ENCODE data around the gene DNM1. TPM values are rescaled to one million over a fixed set of nuclear protein-coding genes. Genes with fewer than 3 reads are reported as not detected.

The DNM1 gene
- total RNA-seq, 2 donors from 2014 or later: 13.0 to 29.0 TPM

DNA sequence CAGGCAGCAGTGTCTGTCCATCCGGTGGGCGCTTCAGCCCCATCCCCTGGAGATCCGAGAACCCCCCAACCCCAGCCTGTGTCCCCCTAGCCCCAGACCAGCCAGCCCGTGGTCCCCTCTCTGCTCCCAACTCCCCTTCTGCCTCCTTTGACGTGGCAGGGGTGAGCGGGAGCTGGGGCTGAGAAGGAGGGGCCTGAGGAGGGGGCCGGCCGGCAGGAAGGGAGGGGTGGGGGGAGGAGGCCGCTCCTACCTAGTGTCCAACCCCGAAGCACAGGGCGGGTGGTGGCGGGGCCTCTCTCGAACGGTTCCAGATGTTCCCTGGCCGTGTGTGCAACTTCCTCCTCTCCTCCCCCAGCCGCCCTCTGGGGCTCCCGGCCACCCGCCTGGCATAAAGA is 41.7 kb downstream of the DNM1 start:
- DNase-seq (peak in 3 of 4 donors; percentile 35 to 62 (median 47)), ATAC-seq (peak; percentile 47)
- no peak overlapping the region for H3K4me3 ChIP-seq
- H3K36me3 ChIP-seq (replicated peaks in 1 of 2; ENCODE audit: insufficient read depth in 1 of 2, low read depth in 2 of 2): no peaks in the 10 kb centered on the region
- no peaks in the 10 kb centered on the region for H3K9me3 ChIP-seq
- 20 to 32% methylated on average over 1 to 16 of the region's 18 CpGs for WGBS, 2 donors
- TF ChIP-seq, protein P1, sequence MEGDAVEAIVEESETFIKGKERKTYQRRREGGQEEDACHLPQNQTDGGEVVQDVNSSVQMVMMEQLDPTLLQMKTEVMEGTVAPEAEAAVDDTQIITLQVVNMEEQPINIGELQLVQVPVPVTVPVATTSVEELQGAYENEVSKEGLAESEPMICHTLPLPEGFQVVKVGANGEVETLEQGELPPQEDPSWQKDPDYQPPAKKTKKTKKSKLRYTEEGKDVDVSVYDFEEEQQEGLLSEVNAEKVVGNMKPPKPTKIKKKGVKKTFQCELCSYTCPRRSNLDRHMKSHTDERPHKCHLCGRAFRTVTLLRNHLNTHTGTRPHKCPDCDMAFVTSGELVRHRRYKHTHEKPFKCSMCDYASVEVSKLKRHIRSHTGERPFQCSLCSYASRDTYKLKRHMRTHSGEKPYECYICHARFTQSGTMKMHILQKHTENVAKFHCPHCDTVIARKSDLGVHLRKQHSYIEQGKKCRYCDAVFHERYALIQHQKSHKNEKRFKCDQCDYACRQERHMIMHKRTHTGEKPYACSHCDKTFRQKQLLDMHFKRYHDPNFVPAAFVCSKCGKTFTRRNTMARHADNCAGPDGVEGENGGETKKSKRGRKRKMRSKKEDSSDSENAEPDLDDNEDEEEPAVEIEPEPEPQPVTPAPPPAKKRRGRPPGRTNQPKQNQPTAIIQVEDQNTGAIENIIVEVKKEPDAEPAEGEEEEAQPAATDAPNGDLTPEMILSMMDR (IDR thresholded peaks at IDR 0.05): no peak
- TF ChIP-seq POLR2A (IDR thresholded peaks at IDR 0.05): peak in 1 of 3 donors; percentile 24
- intact Hi-C loops (cut with DNase I): no loop called here
- H3K4me1 ChIP-seq: peaks cover 2% of the 10 kb centered on the region
- H3K27ac ChIP-seq: no peak overlapping the region
- no peaks in the 10 kb centered on the region for H3K27me3 ChIP-seq

DNA sequence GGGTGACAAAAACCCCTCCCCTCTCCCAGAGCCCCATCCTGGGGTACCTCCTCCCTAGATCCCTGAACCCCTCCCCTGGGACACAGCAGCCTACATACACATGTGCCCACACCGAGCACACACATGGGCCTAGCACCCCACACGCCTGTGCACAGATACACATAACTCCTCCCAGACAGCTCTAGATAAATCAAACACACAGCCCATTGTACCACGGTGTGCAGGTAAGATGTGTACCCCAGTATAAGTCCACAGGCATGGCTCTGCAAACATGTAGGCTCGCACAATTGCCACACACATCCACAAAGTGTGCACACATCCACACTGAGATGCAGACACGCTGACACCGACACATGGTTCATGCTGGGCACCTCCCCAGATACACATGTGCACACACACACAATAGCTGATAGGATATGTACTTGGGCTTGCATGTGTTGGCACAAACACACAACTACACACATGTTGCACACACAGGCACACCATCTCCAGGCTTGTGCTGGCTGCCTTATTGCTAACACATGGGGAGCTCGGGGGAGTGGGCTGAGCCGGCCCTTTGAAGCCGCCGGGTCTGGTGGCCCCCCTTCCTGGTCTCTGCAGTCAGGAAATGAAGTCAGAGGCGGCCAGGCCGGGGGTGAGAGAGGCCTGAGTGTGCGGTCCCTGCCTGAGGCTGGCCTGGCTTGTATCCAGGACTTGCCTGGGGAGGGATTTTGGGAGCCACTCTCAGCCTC is 42.4 kb downstream of the DNM1 start:
- TF ChIP-seq POLR2A (IDR thresholded peaks at IDR 0.05): no peak
- TF ChIP-seq, protein P1 (IDR thresholded peaks at IDR 0.05): no peak
- H3K9me3 ChIP-seq: no peaks in the 10 kb centered on the region
- intact Hi-C loops (cut with DNase I): no loop called here
- DNase-seq (peak in 1 of 4 donors; percentile 23), ATAC-seq (no peak)
- no peaks in the 10 kb centered on the region for H3K27me3 ChIP-seq
- H3K4me3 ChIP-seq: no peak overlapping the region
- H3K4me1 ChIP-seq: peaks cover 7% of the 10 kb centered on the region
- no peaks in the 10 kb centered on the region for H3K36me3 ChIP-seq (replicated peaks in 1 of 2; ENCODE audit: insufficient read depth in 1 of 2, low read depth in 2 of 2)
- 60 to 67% methylated on average over 4 to 13 of the region's 13 CpGs for WGBS, 2 donors
- no peak overlapping the region for H3K27ac ChIP-seq

DNA sequence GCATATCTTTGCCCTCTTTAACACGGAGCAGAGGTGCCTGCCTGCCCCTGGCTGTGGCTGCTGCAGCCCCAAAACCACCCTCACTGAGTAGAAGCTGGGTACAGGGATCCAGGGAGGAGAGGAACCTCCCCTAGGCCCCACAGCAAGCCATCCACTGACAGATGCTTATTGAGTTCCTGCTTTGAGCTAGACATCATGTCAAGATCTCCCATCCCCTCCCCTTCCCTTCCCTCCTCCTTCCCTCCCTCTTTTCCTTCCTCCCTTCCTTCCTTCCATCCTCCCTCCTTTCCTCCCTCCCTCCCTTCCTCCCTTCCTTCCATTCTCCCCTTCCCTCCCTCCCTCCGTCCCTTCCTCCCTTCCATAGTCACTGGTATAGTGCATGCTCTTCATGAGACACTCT is 43.3 kb downstream of the DNM1 start:
- 65 to 75% methylated on average over 2 of the region's 2 CpGs for WGBS, 2 donors
- no peaks in the 10 kb centered on the region for H3K36me3 ChIP-seq (replicated peaks in 1 of 2; ENCODE audit: insufficient read depth in 1 of 2, low read depth in 2 of 2)
- intact Hi-C loops (cut with DNase I): no loop called here
- no peak for ATAC-seq
- H3K4me3 ChIP-seq: no peak overlapping the region
- no peak overlapping the region for H3K27ac ChIP-seq
- DNase-seq: no peak
- H3K27me3 ChIP-seq: no peaks in the 10 kb centered on the region
- TF ChIP-seq, protein P1 (IDR thresholded peaks at IDR 0.05): no peak
- no peak for TF ChIP-seq POLR2A (IDR thresholded peaks at IDR 0.05)
- H3K9me3 ChIP-seq: no peaks in the 10 kb centered on the region
- H3K4me1 ChIP-seq: peaks cover 15% of the 10 kb centered on the region

DNA sequence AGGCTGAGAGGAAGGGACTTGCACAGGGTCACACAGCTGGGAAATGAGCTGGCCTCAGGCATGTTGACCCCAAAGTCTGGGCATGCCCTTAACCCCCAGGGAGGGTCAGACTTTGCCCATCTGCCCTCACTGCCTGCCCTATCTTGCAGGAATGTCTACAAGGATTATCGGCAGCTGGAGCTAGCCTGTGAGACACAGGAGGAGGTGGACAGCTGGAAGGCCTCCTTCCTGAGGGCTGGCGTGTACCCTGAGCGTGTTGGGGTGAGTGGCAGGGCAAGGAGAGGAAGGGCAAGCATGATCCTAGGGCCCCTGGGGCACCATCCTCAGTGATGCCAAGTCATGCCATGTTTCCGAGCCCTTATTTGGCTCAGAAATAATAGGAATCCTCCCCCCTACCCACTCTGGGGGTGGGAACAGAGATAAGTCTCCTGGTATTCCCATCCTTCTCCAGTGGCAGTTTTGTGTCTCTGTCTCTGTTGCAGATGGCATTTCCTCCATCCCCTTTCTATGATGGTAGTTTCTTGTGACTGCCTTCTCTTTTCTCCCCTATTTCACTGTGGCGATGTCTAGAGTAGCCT is 44.1 kb downstream of the DNM1 start:
- Histone ChIP-seq H3K9me3 (no peaks in the 10 kb centered on the region), H3K27me3 (no peaks in the 10 kb centered on the region), H3K4me1 (peaks cover 15% of the 10 kb centered on the region), H3K4me3 (no peak overlapping the region), H3K27ac (no peak overlapping the region), H3K36me3 (replicated peaks in 1 of 2; ENCODE audit: insufficient read depth in 1 of 2, low read depth in 2 of 2) (no peaks in the 10 kb centered on the region)
- ATAC-seq (no peak), DNase-seq (no peak)
- intact Hi-C loops (cut with DNase I): no loop called here
- no peak for TF ChIP-seq POLR2A (IDR thresholded peaks at IDR 0.05)
- TF ChIP-seq, protein P1 (IDR thresholded peaks at IDR 0.05): no peak
- WGBS, 2 donors: 84 to 88% methylated on average over 5 of the region's 5 CpGs

DNA sequence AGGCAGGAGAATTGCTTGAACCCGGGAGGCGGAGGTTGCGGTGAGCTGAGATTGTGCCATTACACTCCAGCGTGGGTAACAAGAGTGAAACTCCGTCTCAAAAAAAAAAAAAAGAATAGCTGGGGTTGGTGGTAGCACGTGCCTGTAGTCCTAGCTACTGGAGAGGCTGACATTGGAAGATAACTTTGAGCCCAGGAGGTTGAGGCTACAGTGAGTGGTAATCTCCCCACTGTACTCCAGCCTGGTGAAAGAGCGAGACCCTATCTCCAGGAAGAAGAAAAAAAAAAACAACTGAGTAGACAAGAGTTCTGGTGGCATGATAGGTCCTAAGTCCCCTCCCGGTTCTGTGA is 46.4 kb downstream of the DNM1 start:
- 62 to 71% methylated on average over 8 of the region's 8 CpGs for WGBS, 2 donors
- Histone ChIP-seq H3K36me3 (replicated peaks in 1 of 2; ENCODE audit: insufficient read depth in 1 of 2, low read depth in 2 of 2) (no peaks in the 10 kb centered on the region), H3K4me1 (peaks cover 15% of the 10 kb centered on the region), H3K27me3 (no peaks in the 10 kb centered on the region), H3K9me3 (no peaks in the 10 kb centered on the region), H3K4me3 (no peak overlapping the region), H3K27ac (peak overlapping the region in 1 of 4 donors; percentile 54)
- no peak for TF ChIP-seq POLR2A (IDR thresholded peaks at IDR 0.05)
- TF ChIP-seq, protein P1 (IDR thresholded peaks at IDR 0.05): no peak
- intact Hi-C loops (cut with DNase I): no loop called here
- DNase-seq: no peak
- ATAC-seq: no peak
